HCT116 (cell line): Measurements from ENCODE around the gene SH2D2A. TPM values are rescaled to one million over a fixed set of nuclear protein-coding genes. Genes with fewer than 3 reads are reported as not detected.

Experiments
- ATAC-seq: fragments of 200-7000 bp; cut with Tn5 transposase; 2 replicates; pipeline ENCODE4 v1.9.1; 2020; ENCODE audit warnings: mild to moderate bottlenecking, moderate library complexity
- BruUV-seq: library from RNA; stranded (reverse); fragments of 400-500 nt; replicated peaks from 2 replicates; lab custom pipeline; 2021; lab: Mats Ljungman, UMichigan
- CTCF ChIA-PET: fragments of 300-600 bp; sonication (Branson Sonifier 250); formaldehyde crosslinking; loops from one replicate; lab custom pipeline; 2021; ENCODE audit warnings: antibody characterized with exemption; lab: Charles Lee
- POLR2A ChIA-PET: fragments of 300-600, 350-600 bp; sonication (Branson Sonifier 250); formaldehyde crosslinking; loops from one replicate; lab custom pipeline; 2021; ENCODE audit warnings: antibody characterized with exemption; lab: Charles Lee
- RAD21 ChIA-PET, 2 experiments: fragments of 300-600 bp; sonication (Branson Sonifier 250); formaldehyde crosslinking; loops; one replicate each; lab custom pipeline; 2023; ENCODE audit warnings: low total read pairs in 2 of 2; ENCODE audit not compliant: uncharacterized antibody in 2 of 2, unreplicated experiment in 2 of 2, low non-redundant PET in 1 of 2; lab: Charles Lee
- DNase-seq: peaks from one replicate; pipeline ENCODE4 v3.0.0-alpha.2; 2010; ENCODE audit warnings: low read depth, low spot score
- H2AFZ ChIP-seq: fragments of 200-600 bp; shearing (Covaris generic), sonication (generic); 2 replicates; pipeline ENCODE4 v1.6.1; 2017; ENCODE audit warnings: low read depth, mixed run types, mixed read lengths, antibody characterized with exemption, low read length; ENCODE audit not compliant: poor library complexity, severe bottlenecking
- H3K27ac ChIP-seq: 2 replicates; pipeline ENCODE4 v1.5.1; 2012; ENCODE audit warnings: low read depth, low read length
- H3K27me3 ChIP-seq: fragments of 200-600 bp; sonication (generic); 2 replicates; pipeline ENCODE4 v1.6.1; 2016; ENCODE audit warnings: mixed run types, low read length, mixed read lengths; ENCODE audit not compliant: insufficient read depth
- H3K36me3 ChIP-seq, 2 experiments: fragments of 200-500 bp in 1 of 2; fragments of 200-600 bp in 1 of 2; sonication (Bioruptor generic) in 1 of 2; sonication (generic) in 1 of 2; 2 replicates each; pipeline versions ENCODE4 v1.5.1 to v1.6.1; 2014 to 2016; ENCODE audit warnings: low read length in 2 of 2, inconsistent platforms in 1 of 2, mixed read lengths in 1 of 2, mixed run types in 1 of 2; ENCODE audit not compliant: insufficient read depth in 2 of 2, control insufficient read depth in 1 of 2
- H3K4me1 ChIP-seq, 2 experiments: fragments of 200-600 bp in 1 of 2; sonication (generic) in 1 of 2; 2 replicates each; pipeline versions ENCODE4 v1.5.1 to v1.6.1; 2012 to 2017; ENCODE audit warnings: low read length in 2 of 2, inconsistent platforms in 1 of 2, mild to moderate bottlenecking in 1 of 2, mixed read lengths in 1 of 2, mixed run types in 1 of 2, moderate library complexity in 1 of 2; ENCODE audit not compliant: insufficient read depth in 2 of 2, control insufficient read depth in 1 of 2
- H3K4me2 ChIP-seq: fragments of 200-600 bp; sonication (generic); 2 replicates; pipeline ENCODE4 v1.6.1; 2017; ENCODE audit warnings: mixed run types, low read length, mixed read lengths
- H3K4me3 ChIP-seq, 2 experiments: fragments of 200-600 bp in 1 of 2; sonication (generic) in 1 of 2; replicated peaks in 1 of 2; 2 replicates each; pipeline ENCODE4 v1.5.1; 2011 to 2016; ENCODE audit warnings: low read length in 2 of 2, control low read depth in 1 of 2, low read depth in 1 of 2, mild to moderate bottlenecking in 1 of 2, mixed read lengths in 1 of 2, mixed run types in 1 of 2
- H3K79me2 ChIP-seq: fragments of 200-600 bp; sonication (generic); 2 replicates; pipeline ENCODE4 v1.6.1; 2017; ENCODE audit warnings: mild to moderate bottlenecking, mixed run types, low read length, moderate library complexity, mixed read lengths; ENCODE audit not compliant: insufficient read depth
- H3K9ac ChIP-seq: fragments of 200-600 bp; sonication (generic); 2 replicates; pipeline ENCODE4 v1.6.1; 2016; ENCODE audit warnings: low read length, mixed read lengths
- H3K9me2 ChIP-seq: fragments of 200-600 bp; sonication (generic), shearing (Covaris generic); 2 replicates; pipeline ENCODE4 v1.6.1; 2017; ENCODE audit warnings: mixed run types, mild to moderate bottlenecking, moderate library complexity; ENCODE audit not compliant: insufficient read depth
- H3K9me3 ChIP-seq, 2 experiments: fragments of 200-500 bp in 1 of 2; fragments of 200-600 bp in 1 of 2; sonication (Bioruptor generic) in 1 of 2; sonication (generic) in 1 of 2; 2 replicates each; pipeline ENCODE4 v1.6.1; 2014 to 2017; ENCODE audit warnings: low read length in 2 of 2, mixed read lengths in 2 of 2, inconsistent platforms in 1 of 2, low read depth in 1 of 2, mild to moderate bottlenecking in 1 of 2, mixed run types in 1 of 2, moderate library complexity in 1 of 2; ENCODE audit not compliant: control insufficient read depth in 1 of 2, insufficient read depth in 1 of 2
- H4K20me1 ChIP-seq: fragments of 200-600 bp; sonication (generic), shearing (Covaris generic); 2 replicates; pipeline ENCODE4 v1.6.1; 2017; ENCODE audit warnings: mixed run types, mild to moderate bottlenecking, moderate library complexity; ENCODE audit not compliant: insufficient read depth
- ATF3 ChIP-seq: IDR thresholded peaks from 2 replicates; pipeline ENCODE4 v1.6.1; 2012
- CBX3 ChIP-seq: IDR thresholded peaks from 2 replicates; pipeline ENCODE4 v1.6.1; 2012; ENCODE audit warnings: low read depth
- EGR1 ChIP-seq: IDR thresholded peaks from 2 replicates; pipeline ENCODE4 v1.6.1; 2012; ENCODE audit warnings: low read depth
- EZH2 ChIP-seq: fragments of 200-600 bp; sonication (generic); IDR thresholded peaks from 2 replicates; pipeline ENCODE4 v1.6.1; 2017; ENCODE audit warnings: antibody characterized with exemption, mixed run types
- EZH2phosphoT487 ChIP-seq: fragments of 200-600 bp; IDR thresholded peaks from 2 replicates; pipeline ENCODE4 v1.6.1; 2018; ENCODE audit warnings: antibody characterized with exemption, borderline replicate concordance
- FOSL1 ChIP-seq: IDR thresholded peaks from 2 replicates; pipeline ENCODE4 v1.6.1; 2012; ENCODE audit warnings: low read depth
- JUND ChIP-seq: IDR thresholded peaks from 2 replicates; pipeline ENCODE4 v1.6.1; 2012
- POLR2AphosphoS5 ChIP-seq: IDR thresholded peaks from 2 replicates; pipeline ENCODE4 v1.6.1; 2011; ENCODE audit warnings: mild to moderate bottlenecking, low read depth, low read length, moderate library complexity
- RAD21 ChIP-seq: IDR thresholded peaks from 2 replicates; pipeline ENCODE4 v1.6.1; 2012; ENCODE audit warnings: low read depth, mild to moderate bottlenecking
- REST ChIP-seq: IDR thresholded peaks from 2 replicates; pipeline ENCODE4 v1.6.1; 2012; ENCODE audit warnings: low read depth
- SIN3A ChIP-seq: IDR thresholded peaks from 2 replicates; pipeline ENCODE4 v1.6.1; 2012; ENCODE audit warnings: low read depth
- SP1 ChIP-seq: IDR thresholded peaks from 2 replicates; pipeline ENCODE4 v1.6.1; 2012; ENCODE audit warnings: low read depth
- SRF ChIP-seq: IDR thresholded peaks from 2 replicates; pipeline ENCODE4 v1.6.1; 2012; ENCODE audit warnings: low read depth
- TCF7L2 ChIP-seq: IDR thresholded peaks from 2 replicates; pipeline ENCODE4 v1.7.0; 2011; ENCODE audit warnings: borderline replicate concordance, inconsistent platforms; ENCODE audit not compliant: insufficient read depth, insufficient read length; ENCODE audit errors: extremely low read depth
- YY1 ChIP-seq: IDR thresholded peaks from 2 replicates; pipeline ENCODE4 v1.6.1; 2011; ENCODE audit warnings: low read length, low read depth, moderate library complexity, mild to moderate bottlenecking; ENCODE audit not compliant: insufficient replicate concordance; ENCODE audit errors: extremely low read depth
- ZFX ChIP-seq: fragments of 450-650 bp; IDR thresholded peaks from 2 replicates; pipeline ENCODE4 v1.6.1; 2017
- ZNF274 ChIP-seq: fragments of 200-500 bp; sonication (Bioruptor generic); IDR thresholded peaks from 2 replicates; pipeline ENCODE4 v1.6.1; 2014; ENCODE audit warnings: mild to moderate bottlenecking, low read depth, low read length, inconsistent platforms
- intact Hi-C: fragments of 100-400 bp; cut with micrococcal nuclease; formaldehyde crosslinking; loops from 2 replicates; pipeline ENCODE4 v1.10.0; 2022
- total RNA-seq: library from RNA; stranded (reverse); gene quantifications from one replicate; pipeline ENCODE4 v1.2.1, GENCODE V29; 2021; ENCODE audit not compliant: unreplicated experiment
- TF ChIP-seq, protein P1 (sequence below): IDR thresholded peaks from 2 replicates; pipeline ENCODE4 v1.6.1; 2012
- TF ChIP-seq, protein P2 (sequence below): IDR thresholded peaks from 2 replicates; pipeline ENCODE4 v1.6.1; 2011; ENCODE audit warnings: mild to moderate bottlenecking, low read length, moderate library complexity; ENCODE audit not compliant: insufficient replicate concordance; ENCODE audit errors: extremely low read depth

The SH2D2A gene
- total RNA-seq, 1 experiment from 2014 or later = 4.8 TPM

DNA sequence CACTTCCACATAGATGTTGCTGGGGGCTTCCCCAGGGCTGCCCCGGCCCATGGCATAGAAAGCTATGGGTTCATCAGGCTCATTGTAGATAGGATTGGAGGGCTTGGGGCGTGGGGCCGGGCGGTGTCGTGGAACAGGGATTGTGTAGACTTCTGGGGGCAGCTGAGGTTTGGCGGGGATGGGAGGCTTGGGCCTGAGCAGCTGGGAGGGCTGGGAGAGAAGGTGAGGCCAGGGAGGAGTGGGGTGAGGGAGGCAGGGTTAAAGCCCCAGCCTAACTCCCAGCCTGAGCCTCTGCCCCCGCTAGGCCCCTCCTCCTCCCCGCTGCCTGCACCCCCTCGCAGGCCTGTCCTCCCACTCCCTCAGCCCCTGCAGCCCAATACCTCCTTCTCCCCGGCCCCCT is 7.4 kb downstream of the SH2D2A start:
- Histone ChIP-seq H3K27ac (no peak overlapping the region), H3K4me2 (no peak overlapping the region), H4K20me1 (no peaks in the 10 kb centered on the region), H3K27me3 (no peaks in the 10 kb centered on the region), H3K4me1 (peaks cover 10 to 19% of the 10 kb centered on the region in 2 experiments; a peak in 3 of 4 replicates), H3K9ac (no peak overlapping the region), H3K79me2 (no peaks in the 10 kb centered on the region), H3K9me3 (no peaks in the 10 kb centered on the region), H3K9me2 (no peaks in the 10 kb centered on the region), H3K36me3 (no peaks in the 10 kb centered on the region), H2AFZ (no peak overlapping the region), H3K4me3 (no peak overlapping the region)
- no peak for DNase-seq
- CTCF ChIA-PET = no interaction called here
- ATAC-seq = no peak
- no TSS peak for BruUV-seq
- TF ChIP-seq CBX3 (no peak), SRF (no peak), REST (no peak), SP1 (no peak), YY1 (no peak), EGR1 (no peak), ZNF274 (no peak), TCF7L2 (no peak), JUND (no peak), EZH2phosphoT487 (no peak), ZFX (no peak), FOSL1 (no peak), EZH2 (no peak), RAD21 (no peak), POLR2AphosphoS5 (no peak), ATF3 (no peak), SIN3A (no peak)
- TF ChIP-seq, protein P1, sequence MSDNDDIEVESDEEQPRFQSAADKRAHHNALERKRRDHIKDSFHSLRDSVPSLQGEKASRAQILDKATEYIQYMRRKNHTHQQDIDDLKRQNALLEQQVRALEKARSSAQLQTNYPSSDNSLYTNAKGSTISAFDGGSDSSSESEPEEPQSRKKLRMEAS = no peak
- TF ChIP-seq, protein P2, sequence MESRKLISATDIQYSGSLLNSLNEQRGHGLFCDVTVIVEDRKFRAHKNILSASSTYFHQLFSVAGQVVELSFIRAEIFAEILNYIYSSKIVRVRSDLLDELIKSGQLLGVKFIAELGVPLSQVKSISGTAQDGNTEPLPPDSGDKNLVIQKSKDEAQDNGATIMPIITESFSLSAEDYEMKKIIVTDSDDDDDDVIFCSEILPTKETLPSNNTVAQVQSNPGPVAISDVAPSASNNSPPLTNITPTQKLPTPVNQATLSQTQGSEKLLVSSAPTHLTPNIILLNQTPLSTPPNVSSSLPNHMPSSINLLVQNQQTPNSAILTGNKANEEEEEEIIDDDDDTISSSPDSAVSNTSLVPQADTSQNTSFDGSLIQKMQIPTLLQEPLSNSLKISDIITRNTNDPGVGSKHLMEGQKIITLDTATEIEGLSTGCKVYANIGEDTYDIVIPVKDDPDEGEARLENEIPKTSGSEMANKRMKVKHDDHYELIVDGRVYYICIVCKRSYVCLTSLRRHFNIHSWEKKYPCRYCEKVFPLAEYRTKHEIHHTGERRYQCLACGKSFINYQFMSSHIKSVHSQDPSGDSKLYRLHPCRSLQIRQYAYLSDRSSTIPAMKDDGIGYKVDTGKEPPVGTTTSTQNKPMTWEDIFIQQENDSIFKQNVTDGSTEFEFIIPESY = no peak
- intact Hi-C loops = no loop called here
- POLR2A ChIA-PET = no interaction called here
- RAD21 ChIA-PET = no interaction called here
